SK-N-SH (cell line): ENCODE results near the gene SLC66A1.

Experiments used
- CTCF ChIP-seq: fragments of 200-600 bp; sonication (generic); IDR thresholded peaks from 2 replicates; pipeline ENCODE4 v1.6.1; 2017; ENCODE audit warnings: antibody characterized with exemption, mild to moderate bottlenecking, moderate library complexity
- EZH2phosphoT487 ChIP-seq: fragments of 200-600 bp; sonication (generic); IDR thresholded peaks from 2 replicates; pipeline ENCODE4 v1.6.1; 2017; ENCODE audit warnings: low read depth, mixed run types, mild to moderate bottlenecking, antibody characterized with exemption, moderate library complexity, borderline replicate concordance
- RAD21 ChIP-seq: IDR thresholded peaks from 2 replicates; pipeline ENCODE4 v1.6.1; 2012; ENCODE audit warnings: mild to moderate bottlenecking, low read length
- REST ChIP-seq: IDR thresholded peaks from 2 replicates; pipeline ENCODE4 v1.6.1; 2012; ENCODE audit warnings: mild to moderate bottlenecking, low read depth, low read length, moderate library complexity
- SIN3A ChIP-seq: IDR thresholded peaks from 2 replicates; pipeline ENCODE4 v1.6.1; 2012; ENCODE audit warnings: low read depth, mild to moderate bottlenecking, low read length, moderate library complexity, borderline replicate concordance

DNA sequence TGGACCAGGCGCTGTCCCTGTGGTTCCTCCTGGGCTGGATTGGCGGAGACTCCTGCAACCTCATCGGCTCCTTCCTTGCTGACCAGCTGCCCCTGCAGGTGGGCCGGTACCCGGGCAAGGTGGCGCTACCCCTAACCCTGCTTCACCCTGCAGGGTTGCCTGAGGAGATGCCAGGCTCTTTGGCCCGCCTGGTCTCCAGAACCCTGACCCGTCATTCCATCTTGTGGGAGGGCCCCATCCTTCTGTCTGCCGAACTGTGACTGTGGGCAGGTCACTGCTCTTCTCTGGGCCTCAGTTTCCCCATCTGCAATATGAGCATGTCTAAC, 12.5 kb downstream of the SLC66A1 start:
- TF ChIP-seq CTCF (no peak), REST (no peak), EZH2phosphoT487 (no peak), RAD21 (no peak), SIN3A (no peak)
